ENCODE data around the gene IFNA16. TPM values are rescaled to one million over a fixed set of nuclear protein-coding genes. Genes with fewer than 3 reads are reported as not detected.
"Not testable (repeated sequence)": the region's sequence is repeated elsewhere in the genome, so short reads cannot be mapped to it uniquely, and the experiment has no call there.

IFNA16 gene
- total RNA-seq, result not detected

GRCh38 chr9:21217211-21217610 is at the start of gene IFNA16:
TSS of gene IFNA16 (minus strand) at chr9:21217311. CDS start at chr9:21217305, 6 bp downstream.
- H3K36me3 Mint-ChIP-seq; DNase-seq (ENCODE audit: low spot score in 2 of 2); H3K9me3 Mint-ChIP-seq; H3K27ac Mint-ChIP-seq; ATAC-seq: not testable (repeated sequence)

GRCh38 chr9:21265421-21266189 is 48.5 kb upstream of the IFNA16 start:
- H3K36me3 Mint-ChIP-seq, result no peaks in the 10 kb centered on the region
- H3K27ac Mint-ChIP-seq, result no peak overlapping the region
- no peaks in the 10 kb centered on the region for H3K9me3 Mint-ChIP-seq
- ATAC-seq (no peak), DNase-seq (ENCODE audit: low spot score in 2 of 2) (no peak)

- H3K27ac Mint-ChIP-seq, result no peak overlapping the region
- H3K9me3 Mint-ChIP-seq, result no peaks in the 10 kb centered on the region
- DNase-seq (ENCODE audit: low spot score in 2 of 2), result no peak
- ATAC-seq, result no peak
- H3K36me3 Mint-ChIP-seq, result no peaks in the 10 kb centered on the region
Measured at GRCh38 chr9:21255538-21256212, 38.6 kb upstream of the IFNA16 start.

GRCh38 chr9:21252721-21253547 is 35.8 kb upstream of the IFNA16 start:
- no peaks in the 10 kb centered on the region for H3K9me3 Mint-ChIP-seq
- DNase-seq (ENCODE audit: low spot score in 2 of 2) (no peak), ATAC-seq (peak; percentile 34 to 73)
- H3K36me3 Mint-ChIP-seq, result no peaks in the 10 kb centered on the region
- no peak overlapping the region for H3K27ac Mint-ChIP-seq

- Mint-ChIP-seq H3K9me3 (no peaks in the 10 kb centered on the region), H3K36me3 (no peaks in the 10 kb centered on the region), H3K27ac (no peak overlapping the region)
- ATAC-seq, result no peak
- DNase-seq (ENCODE audit: low spot score in 2 of 2), result no peak
Measured at GRCh38 chr9:21251638-21252037, 34.5 kb upstream of the IFNA16 start.

- DNase-seq (ENCODE audit: low spot score in 2 of 2), result no peak
- no peak for ATAC-seq
- H3K9me3 Mint-ChIP-seq, result no peaks in the 10 kb centered on the region
- H3K36me3 Mint-ChIP-seq, result no peaks in the 10 kb centered on the region
- H3K27ac Mint-ChIP-seq, result no peak overlapping the region
Measured at GRCh38 chr9:21251190-21251589, 34.1 kb upstream of the IFNA16 start.

- Mint-ChIP-seq H3K36me3 (no peaks in the 10 kb centered on the region), H3K27ac (no peak overlapping the region), H3K9me3 (no peaks in the 10 kb centered on the region)
- ATAC-seq (no peak), DNase-seq (ENCODE audit: low spot score in 2 of 2) (no peak)
Measured at GRCh38 chr9:21244836-21245235, 27.7 kb upstream of the IFNA16 start.

GRCh38 chr9:21239911-21240310 is 22.8 kb upstream of the IFNA16 start, which contains the start of gene IFNA14:
TSS of gene IFNA14 (minus strand) at chr9:21240005. CDS start at chr9:21239935, 70 bp downstream.
- ATAC-seq, result no peak
- Mint-ChIP-seq H3K9me3 (no peaks in the 10 kb centered on the region), H3K27ac (no peak within 1 kb of the TSS), H3K36me3 (no peaks in the 10 kb centered on the region)
- no peak for DNase-seq (ENCODE audit: low spot score in 2 of 2)

GRCh38 chr9:21236360-21236714 is 19.2 kb upstream of the IFNA16 start:
- not testable (repeated sequence) for DNase-seq (ENCODE audit: low spot score in 2 of 2); H3K9me3 Mint-ChIP-seq; ATAC-seq; H3K36me3 Mint-ChIP-seq
- H3K27ac Mint-ChIP-seq, result peak overlapping the region in 1 of 2 donors; percentile 11

GRCh38 chr9:21235468-21236359 is 18.6 kb upstream of the IFNA16 start:
- peak overlapping the region in 1 of 2 donors; percentile 11 for H3K27ac Mint-ChIP-seq
- H3K9me3 Mint-ChIP-seq; H3K36me3 Mint-ChIP-seq; DNase-seq (ENCODE audit: low spot score in 2 of 2): not testable (repeated sequence)
- peak; percentile 47 to 71 for ATAC-seq

- ATAC-seq (no peak), DNase-seq (ENCODE audit: low spot score in 2 of 2) (no peak)
- Mint-ChIP-seq H3K36me3 (no peaks in the 10 kb centered on the region), H3K27ac (no peak overlapping the region), H3K9me3 (no peaks in the 10 kb centered on the region)
Measured at GRCh38 chr9:21234153-21234687, 17.1 kb upstream of the IFNA16 start.

- ATAC-seq (no peak), DNase-seq (ENCODE audit: low spot score in 2 of 2) (no peak)
- H3K27ac Mint-ChIP-seq, result no peak overlapping the region
- H3K36me3 Mint-ChIP-seq, result no peaks in the 10 kb centered on the region
- H3K9me3 Mint-ChIP-seq, result no peaks in the 10 kb centered on the region
Measured at GRCh38 chr9:21233258-21233657, 16.1 kb upstream of the IFNA16 start.

- H3K9me3 Mint-ChIP-seq, result no peaks in the 10 kb centered on the region
- H3K27ac Mint-ChIP-seq, result no peak within 1 kb of the TSS
- no peaks in the 10 kb centered on the region for H3K36me3 Mint-ChIP-seq
- DNase-seq (ENCODE audit: low spot score in 2 of 2) (no peak), ATAC-seq (no peak)
Measured at GRCh38 chr9:21228122-21228521, 11.0 kb upstream of the IFNA16 start, which contains the start of gene IFNA17. TSS of gene IFNA17 (minus strand) at chr9:21228222. CDS start at chr9:21228173, 49 bp downstream.

GRCh38 chr9:21213411-21214326 is 3.4 kb downstream of the IFNA16 start:
- not testable (repeated sequence) for H3K9me3 Mint-ChIP-seq; DNase-seq (ENCODE audit: low spot score in 2 of 2); H3K27ac Mint-ChIP-seq; H3K36me3 Mint-ChIP-seq
- ATAC-seq, result peak; percentile 28 to 31

- not testable (repeated sequence) for DNase-seq (ENCODE audit: low spot score in 2 of 2); H3K27ac Mint-ChIP-seq; H3K36me3 Mint-ChIP-seq; H3K9me3 Mint-ChIP-seq; ATAC-seq
Measured at GRCh38 chr9:21212160-21212559, 5.0 kb downstream of the IFNA16 start.
